ENCODE results near the gene ATRNL1.

ATRNL1 gene

DNA sequence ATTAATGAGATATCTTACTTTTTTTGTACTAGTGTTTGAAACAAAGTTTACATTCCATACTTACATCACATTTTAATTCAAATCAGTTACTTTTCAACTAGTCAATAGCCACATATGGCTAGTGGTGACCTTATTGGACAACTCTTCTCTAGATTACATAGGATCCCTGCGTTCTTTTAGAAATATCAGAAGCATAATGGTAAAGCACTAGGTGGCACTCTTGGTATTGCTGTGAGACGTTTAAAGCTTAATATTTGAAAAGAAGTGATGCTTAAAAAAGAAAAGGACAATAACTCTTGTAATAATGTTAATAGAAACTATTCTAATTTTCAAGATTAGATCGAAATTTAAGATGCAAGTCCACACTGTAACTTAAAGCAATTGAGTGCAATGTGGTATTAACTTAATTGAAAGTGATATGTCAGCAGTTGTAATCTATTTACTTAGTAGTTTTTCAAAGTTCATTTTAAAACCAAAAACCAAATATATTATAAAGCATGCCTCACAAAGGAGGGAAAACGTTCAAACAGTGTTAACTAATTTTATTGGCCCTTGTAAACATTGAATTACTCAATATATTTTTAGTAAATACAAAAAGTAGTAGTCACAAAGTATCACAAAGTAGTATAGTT is 339.1 kb downstream of the ATRNL1 start:
- peak; percentile 27 for DNase-seq (ENCODE audit: low read depth)

DNA sequence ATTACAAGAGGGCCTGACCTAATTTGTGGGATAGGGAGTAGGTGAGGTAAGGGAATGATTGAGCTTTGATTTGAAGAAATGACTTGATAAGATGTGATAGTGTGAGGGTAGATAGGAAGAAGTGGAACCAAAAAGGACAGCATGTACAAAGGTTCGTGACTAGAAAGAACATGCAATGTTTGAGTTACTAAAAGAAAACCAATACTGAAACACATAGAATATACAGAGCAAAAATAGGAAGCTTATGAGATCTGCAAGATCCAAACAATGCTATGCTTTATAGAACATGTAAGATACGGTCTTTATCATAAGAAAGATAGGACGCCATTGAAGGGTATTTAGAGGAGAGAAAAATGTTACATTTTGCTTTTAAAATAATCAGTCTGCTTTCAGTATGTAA is 343.8 kb downstream of the ATRNL1 start:
- DNase-seq (ENCODE audit: low read depth): no peak
- no peak for TF ChIP-seq CTCF (IDR thresholded peaks at IDR 0.05; ENCODE audit: insufficient read depth, low read depth, low read length, missing control alignments)
- no peak overlapping the region for H3K4me3 ChIP-seq (ENCODE audit: low read length)

More for the DNA sequence above, 339.1 kb downstream of the ATRNL1 start:
- H3K4me3 ChIP-seq (ENCODE audit: low read length): no peak overlapping the region
- TF ChIP-seq CTCF (IDR thresholded peaks at IDR 0.05; ENCODE audit: insufficient read depth, low read depth, low read length, missing control alignments): peak; percentile 43

- H3K4me3 ChIP-seq (ENCODE audit: low read length): no peak overlapping the region
- no peak for TF ChIP-seq CTCF (IDR thresholded peaks at IDR 0.05; ENCODE audit: insufficient read depth, low read depth, low read length, missing control alignments)
- no peak for DNase-seq (ENCODE audit: low read depth)
Measured at GRCh38 chr10:115441907-115442545, 348.9 kb downstream of the ATRNL1 start.

DNA sequence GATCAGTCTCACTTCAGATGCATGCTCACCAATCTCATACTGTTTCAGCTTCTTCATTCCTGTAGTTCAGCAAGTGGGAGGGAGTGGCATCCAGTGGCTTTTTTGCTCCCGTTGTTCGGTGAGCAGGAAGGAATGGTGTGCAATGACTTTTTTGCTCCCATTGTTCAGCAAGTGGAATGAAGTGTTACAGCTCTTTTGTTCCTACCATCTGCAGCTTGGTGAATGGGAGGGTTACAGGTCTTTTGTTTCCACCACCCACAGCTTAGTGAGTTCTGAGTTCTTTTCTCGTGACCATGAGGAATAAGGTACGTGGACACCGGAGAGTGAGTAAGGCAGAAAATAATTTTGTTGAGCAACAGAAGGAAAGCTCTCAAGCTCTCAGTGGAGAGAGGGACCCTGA is 363.6 kb downstream of the ATRNL1 start:
- TF ChIP-seq CTCF (IDR thresholded peaks at IDR 0.05; ENCODE audit: insufficient read depth, low read depth, low read length, missing control alignments): no peak

DNA sequence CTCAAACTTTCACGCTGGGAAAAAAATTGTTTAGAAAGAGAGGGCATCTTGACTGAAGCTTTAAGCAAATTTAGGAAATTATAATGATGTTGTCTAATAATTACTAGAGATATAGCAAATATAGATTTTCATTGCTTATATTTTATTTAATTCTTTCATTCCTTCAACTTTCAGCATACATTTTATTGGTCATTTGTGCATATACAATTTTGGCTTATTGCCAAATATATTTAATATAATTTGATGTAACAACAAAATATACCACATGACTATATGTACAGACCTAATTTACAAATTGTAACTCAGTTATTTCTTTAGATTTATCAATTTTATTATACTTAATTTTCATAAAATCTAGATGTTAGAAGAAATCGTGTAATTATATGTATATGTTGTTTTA is 390.1 kb downstream of the ATRNL1 start:
- no peak for TF ChIP-seq CTCF (IDR thresholded peaks at IDR 0.05; ENCODE audit: insufficient read depth, low read depth, low read length, missing control alignments)
- DNase-seq (ENCODE audit: low read depth): no peak
- H3K4me3 ChIP-seq (ENCODE audit: low read length): no peak overlapping the region

More for the DNA sequence above, 363.6 kb downstream of the ATRNL1 start:
- DNase-seq (ENCODE audit: low read depth): no peak
- no peak overlapping the region for H3K4me3 ChIP-seq (ENCODE audit: low read length)

DNA sequence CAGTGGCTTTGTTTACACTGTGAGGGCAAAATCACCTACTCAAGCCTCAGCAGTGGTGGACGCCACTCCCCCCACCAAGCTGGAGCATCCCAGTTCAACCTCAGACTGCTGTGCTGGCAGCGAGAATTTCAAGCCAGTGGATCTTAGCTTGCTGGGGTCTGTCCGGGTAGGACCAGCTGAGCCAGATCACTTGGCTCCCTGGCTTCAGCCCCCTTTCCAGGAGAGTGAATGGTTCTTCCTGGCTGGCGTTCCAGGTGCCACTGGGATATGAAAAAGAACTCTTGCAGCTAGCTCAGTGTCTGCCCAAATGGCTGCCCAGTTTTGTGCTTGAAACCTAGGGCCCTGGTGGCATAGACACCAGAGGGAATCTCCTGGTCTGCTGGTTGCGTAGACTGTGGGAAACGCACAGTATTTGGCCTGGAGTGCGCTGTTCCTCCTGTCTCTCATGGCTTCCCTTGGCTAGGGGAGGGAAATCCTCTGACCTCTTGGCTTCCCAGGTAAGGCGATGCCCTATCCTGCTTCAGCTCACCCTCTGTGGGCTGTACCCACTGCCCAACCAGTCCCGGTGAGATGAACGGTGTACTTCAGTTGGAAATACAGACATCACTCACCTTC is 398.5 kb downstream of the ATRNL1 start:
- TF ChIP-seq CTCF (IDR thresholded peaks at IDR 0.05; ENCODE audit: insufficient read depth, low read depth, low read length, missing control alignments): no peak
- H3K4me3 ChIP-seq (ENCODE audit: low read length): no peak overlapping the region
- no peak for DNase-seq (ENCODE audit: low read depth)

Data from epithelial cell of esophagus (primary cell).